Nephron (organoid): Measurements from ENCODE around the gene CFAP46.

Source experiments
- H3K27ac Mint-ChIP-seq, 3 experiments: 2 replicates each; pipeline ENCODE4 v1.8.0; 2020; ENCODE audit warnings: mixed read lengths in 3 of 3, mild to moderate bottlenecking in 2 of 3, moderate library complexity in 1 of 3
- H3K27me3 Mint-ChIP-seq: 2 replicates; pipeline ENCODE4 v1.8.0; 2021; ENCODE audit warnings: low read depth, mild to moderate bottlenecking, moderate library complexity, mixed read lengths
- H3K36me3 Mint-ChIP-seq: 2 replicates; pipeline ENCODE4 v1.8.0; 2020; ENCODE audit warnings: low read depth, mixed read lengths
- H3K4me1 Mint-ChIP-seq: 2 replicates; pipeline ENCODE4 v1.8.0; 2020; ENCODE audit warnings: mixed read lengths
- H3K4me3 Mint-ChIP-seq, 3 experiments: 2 replicates each; pipeline ENCODE4 v1.8.0; 2020; ENCODE audit warnings: mild to moderate bottlenecking in 3 of 3, mixed read lengths in 3 of 3, moderate library complexity in 2 of 3
- H3K9me3 Mint-ChIP-seq: 2 replicates; pipeline ENCODE4 v1.8.0; 2020; ENCODE audit warnings: mixed read lengths
- CTCF ChIP-seq, 3 experiments: fragments of 200-600 bp; sonication (generic); IDR thresholded peaks; one replicate each; pipeline ENCODE4 v1.5.0; 2021; ENCODE audit warnings: antibody characterized with exemption in 3 of 3; ENCODE audit not compliant: unreplicated experiment in 3 of 3

CFAP46 gene

GRCh38 chr10:132920101-132920925 is 22.1 kb downstream of the CFAP46 start:
- Mint-ChIP-seq H3K27ac (no peak overlapping the region), H3K9me3 (no peaks in the 10 kb centered on the region), H3K27me3 (peaks cover 7% of the 10 kb centered on the region), H3K36me3 (no peaks in the 10 kb centered on the region), H3K4me1 (no peaks in the 10 kb centered on the region), H3K4me3 (no peak overlapping the region)
- TF ChIP-seq CTCF (IDR thresholded peaks at IDR 0.05; ENCODE audit: unreplicated experiment in 3 of 3), result no peak

GRCh38 chr10:132919374-132920100 is 22.8 kb downstream of the CFAP46 start:
- TF ChIP-seq CTCF (IDR thresholded peaks at IDR 0.05; ENCODE audit: unreplicated experiment in 3 of 3), result no peak
- Mint-ChIP-seq H3K36me3 (no peaks in the 10 kb centered on the region), H3K9me3 (no peaks in the 10 kb centered on the region), H3K27ac (no peak overlapping the region), H3K27me3 (peaks cover 7% of the 10 kb centered on the region), H3K4me3 (no peak overlapping the region), H3K4me1 (no peaks in the 10 kb centered on the region)

GRCh38 chr10:132918617-132919373 is 23.6 kb downstream of the CFAP46 start:
- Mint-ChIP-seq H3K4me1 (no peaks in the 10 kb centered on the region), H3K4me3 (no peak overlapping the region), H3K36me3 (no peaks in the 10 kb centered on the region), H3K27me3 (peaks cover 7% of the 10 kb centered on the region), H3K9me3 (no peaks in the 10 kb centered on the region), H3K27ac (no peak overlapping the region)
- no peak for TF ChIP-seq CTCF (IDR thresholded peaks at IDR 0.05; ENCODE audit: unreplicated experiment in 3 of 3)

GRCh38 chr10:132918264-132918616 is 24.1 kb downstream of the CFAP46 start:
- H3K9me3 Mint-ChIP-seq, result no peaks in the 10 kb centered on the region
- H3K27me3 Mint-ChIP-seq, result peaks cover 7% of the 10 kb centered on the region
- TF ChIP-seq CTCF (IDR thresholded peaks at IDR 0.05; ENCODE audit: unreplicated experiment in 3 of 3), result no peak
- no peaks in the 10 kb centered on the region for H3K36me3 Mint-ChIP-seq
- no peak overlapping the region for H3K27ac Mint-ChIP-seq
- no peak overlapping the region for H3K4me3 Mint-ChIP-seq
- no peaks in the 10 kb centered on the region for H3K4me1 Mint-ChIP-seq

- peaks cover 6% of the 10 kb centered on the region for H3K4me1 Mint-ChIP-seq
- H3K27me3 Mint-ChIP-seq, result peaks cover 7% of the 10 kb centered on the region
- no peaks in the 10 kb centered on the region for H3K9me3 Mint-ChIP-seq
- H3K27ac Mint-ChIP-seq, result no peak overlapping the region
- TF ChIP-seq CTCF (IDR thresholded peaks at IDR 0.05; ENCODE audit: unreplicated experiment in 3 of 3), result no peak
- no peaks in the 10 kb centered on the region for H3K36me3 Mint-ChIP-seq
- no peak overlapping the region for H3K4me3 Mint-ChIP-seq
Observed at GRCh38 chr10:132916956-132917666, 25.3 kb downstream of the CFAP46 start.
